G401 (cell line): ENCODE measurements around the gene AGER. TPM values are rescaled to one million over a fixed set of nuclear protein-coding genes. Genes with fewer than 3 reads are reported as not detected.
"Not testable (repeated sequence)": the region's sequence is repeated elsewhere in the genome, so short reads cannot be mapped to it uniquely, and the experiment has no call there.

Source experiments
- DNase-seq: peaks from one replicate; pipeline ENCODE4 v3.0.0-alpha.2; 2015; ENCODE audit warnings: low spot score
- in situ Hi-C: cut with HindIII; loops from 2 replicates; pipeline ENCODE4 v1.10.0; 2016; ENCODE audit warnings: low sequenced_read_pairs, mixed read lengths
- total RNA-seq: library from RNA; depleted of rRNA; stranded (reverse); fragments of >200 nt; shearing (Covaris generic); gene quantifications from 2 replicates; pipeline ENCODE4 v1.2.3, GENCODE V29; 2014

AGER gene
- total RNA-seq, 1 experiment from 2014 or later = 17.4 TPM

DNA sequence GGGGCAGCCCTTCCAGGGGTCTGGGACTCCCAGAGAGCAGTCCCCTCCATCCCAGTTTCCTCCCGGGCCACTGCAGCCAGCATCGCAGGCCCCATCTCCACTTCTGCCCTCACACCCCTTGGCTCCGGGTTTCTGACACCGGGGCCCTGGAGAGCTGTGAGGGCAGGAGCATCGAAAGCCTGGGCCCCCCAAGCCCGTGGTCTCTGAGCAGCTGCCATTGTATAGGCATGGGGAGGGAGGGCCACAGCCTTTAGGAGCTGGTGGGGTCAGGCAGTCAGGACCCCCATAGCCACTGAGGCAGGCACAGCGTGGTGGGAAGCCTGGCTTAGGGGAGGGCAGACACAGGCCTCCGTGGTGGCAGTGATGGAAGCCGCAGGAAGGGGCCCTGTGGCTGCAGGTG, 18.1 kb upstream of the AGER start:
- no peak for DNase-seq
- in situ Hi-C loops = no loop called here

DNA sequence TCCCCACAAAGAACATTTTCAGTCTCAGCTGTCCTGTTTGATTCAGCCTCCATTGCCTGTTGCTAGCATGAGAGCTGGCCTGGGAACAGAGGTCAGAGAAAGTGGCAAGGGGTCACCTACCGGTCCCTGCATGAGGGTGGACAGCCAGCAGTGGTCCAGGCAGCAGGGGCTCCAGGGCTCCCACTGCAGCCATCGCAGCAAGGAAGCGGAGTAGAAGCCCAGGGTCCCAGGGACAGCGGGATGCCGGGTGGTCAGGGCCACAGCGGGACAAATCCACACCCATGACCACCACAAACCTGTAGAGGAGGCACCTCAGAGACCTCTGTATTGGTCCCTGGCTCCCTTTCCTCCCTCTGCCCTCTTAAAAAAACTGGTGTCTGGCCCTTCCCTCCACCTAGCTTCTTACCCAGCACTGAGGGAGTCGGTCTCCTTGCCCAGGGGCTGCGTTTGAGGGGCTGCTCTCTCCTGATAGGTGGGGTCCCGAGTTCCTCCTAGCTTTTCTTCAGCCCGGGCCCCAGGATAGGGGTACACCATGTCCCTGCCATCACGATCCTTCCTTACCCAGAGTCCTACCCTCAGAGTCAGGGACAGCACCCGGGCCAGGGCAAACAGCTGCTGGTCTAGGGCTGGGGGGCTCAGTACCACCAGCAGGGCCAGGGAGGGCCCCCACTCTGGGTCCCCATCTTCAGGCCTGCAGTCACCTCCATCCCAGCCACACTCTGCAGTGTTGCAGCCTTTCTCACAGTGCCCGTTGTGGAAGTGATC, 16.8 kb upstream of the AGER start:
- DNase-seq = no peak
- in situ Hi-C loops = no loop called here

DNA sequence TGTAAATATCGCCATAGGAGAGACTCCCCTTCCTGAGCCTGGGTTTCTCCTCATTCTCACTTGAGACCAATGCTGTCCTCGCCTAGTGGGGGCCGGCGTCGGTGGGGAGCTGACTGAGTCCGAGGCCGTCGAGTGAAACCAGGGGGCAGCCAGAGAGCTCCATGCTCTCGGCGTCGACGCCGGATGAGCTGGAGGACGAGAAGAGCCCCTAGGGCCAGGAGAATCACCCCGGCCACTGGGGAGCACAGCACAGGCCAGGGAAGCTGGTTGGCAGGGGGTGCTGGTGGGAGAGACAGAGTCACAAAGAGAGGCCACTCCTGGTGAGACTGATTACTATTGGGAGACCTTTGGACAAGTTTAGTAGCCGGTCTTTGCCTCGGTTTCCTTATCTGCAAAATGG, 14.8 kb upstream of the AGER start:
- in situ Hi-C loops = no loop called here
- DNase-seq = no peak

DNA sequence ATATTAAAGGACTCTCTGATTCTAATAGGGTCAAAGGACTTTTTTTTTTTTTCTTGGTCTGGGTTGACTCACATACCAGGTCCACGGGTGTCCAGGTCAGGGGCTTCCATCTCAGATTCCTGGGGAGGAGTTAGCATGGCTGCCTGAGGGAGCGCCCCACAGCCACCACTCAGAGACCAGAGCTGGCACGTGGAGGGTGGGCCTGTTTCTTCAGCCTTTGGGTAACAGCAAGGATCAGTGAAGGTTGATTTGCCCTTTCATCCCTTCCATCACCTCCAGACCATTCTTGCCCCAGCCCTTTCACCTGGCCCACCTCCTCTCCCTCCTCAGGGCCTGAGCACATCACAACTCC, 14.3 kb upstream of the AGER start:
- in situ Hi-C loops = no loop called here
- DNase-seq = no peak

DNA sequence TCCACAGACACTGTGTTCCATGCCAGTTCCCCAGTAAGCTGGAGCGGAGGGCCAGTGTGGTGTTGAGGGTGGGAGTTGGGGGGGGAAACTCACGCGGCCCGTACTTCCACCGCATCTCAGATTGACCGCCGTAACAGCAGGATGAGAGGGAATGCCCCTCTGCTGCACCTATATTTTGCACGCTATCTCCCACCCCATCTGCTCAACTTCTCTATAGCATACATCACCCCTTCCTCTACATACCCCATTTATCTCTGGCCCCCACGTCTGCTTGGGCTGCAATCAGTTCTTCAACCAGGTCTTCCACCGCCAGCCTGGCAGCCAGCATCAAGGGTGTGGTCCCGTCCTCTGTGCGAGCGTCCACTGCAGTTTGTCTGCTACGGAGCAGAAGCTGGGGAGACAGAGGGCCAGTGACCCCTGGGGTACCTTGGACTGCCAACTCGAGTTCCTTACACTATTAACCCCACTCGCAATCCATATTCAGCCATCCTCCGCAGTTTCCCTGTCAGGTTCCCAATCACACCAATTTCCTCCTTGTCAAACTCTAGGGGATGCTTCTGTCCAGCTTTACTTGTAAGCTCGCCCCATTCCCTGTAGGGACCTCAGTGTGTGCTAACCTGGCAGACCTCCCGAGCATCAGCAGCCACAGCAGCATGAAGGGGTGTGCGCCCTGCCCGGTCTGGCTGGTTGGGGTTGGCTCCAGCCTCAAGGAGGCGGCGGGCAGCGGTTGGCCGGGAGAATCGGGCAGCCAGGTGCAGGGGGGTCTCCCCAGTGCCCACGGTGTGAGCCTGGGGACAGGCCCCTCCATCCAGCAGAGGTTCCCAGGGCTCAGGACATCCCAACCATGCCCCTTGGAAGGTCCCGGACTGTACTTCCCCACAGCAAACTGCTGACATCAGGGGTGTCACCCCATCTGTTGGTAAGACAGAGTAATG, 12.9 kb upstream of the AGER start:
- in situ Hi-C loops = no loop called here
- DNase-seq = no peak

DNA sequence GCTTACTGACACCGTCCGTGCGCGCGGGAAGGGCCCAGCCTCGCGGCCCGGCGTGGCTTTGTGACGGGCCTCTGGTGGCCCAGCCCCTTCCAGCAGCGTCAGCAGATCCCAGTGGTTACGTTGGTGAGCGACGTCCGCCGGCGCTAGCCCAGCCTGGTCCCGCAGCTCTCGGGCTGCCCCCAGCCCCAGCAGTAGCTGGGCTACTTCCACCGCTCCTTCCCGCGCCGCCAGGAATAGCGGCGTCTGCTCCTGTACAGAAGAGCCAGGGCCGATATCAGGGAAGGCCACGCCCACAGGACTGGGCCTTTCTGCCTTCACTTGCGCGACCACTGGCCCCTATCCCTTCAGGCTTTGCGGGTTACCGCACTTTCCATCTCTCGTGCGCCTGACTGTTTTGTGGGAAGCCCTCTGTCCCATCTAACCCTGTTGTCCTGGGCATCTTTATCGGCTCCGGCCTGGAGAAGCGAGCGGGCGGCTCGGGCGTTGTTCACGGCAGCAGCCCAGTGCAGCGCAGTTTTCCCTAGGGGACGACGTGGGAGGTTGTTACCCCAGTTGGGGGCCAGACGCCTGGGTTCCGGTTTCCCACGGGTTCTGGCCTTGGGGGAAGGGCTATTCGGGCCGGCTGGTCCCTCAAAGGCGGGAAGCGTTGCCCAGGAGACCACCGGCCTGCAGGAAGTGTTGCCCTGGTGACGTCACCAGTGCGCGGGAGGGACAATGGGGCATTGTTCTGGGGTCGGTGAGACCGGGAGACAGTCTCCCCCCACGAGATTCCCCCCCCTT, 12.0 kb upstream of the AGER start:
- peak; percentile 79 for DNase-seq
- in situ Hi-C loops = no loop called here

DNA sequence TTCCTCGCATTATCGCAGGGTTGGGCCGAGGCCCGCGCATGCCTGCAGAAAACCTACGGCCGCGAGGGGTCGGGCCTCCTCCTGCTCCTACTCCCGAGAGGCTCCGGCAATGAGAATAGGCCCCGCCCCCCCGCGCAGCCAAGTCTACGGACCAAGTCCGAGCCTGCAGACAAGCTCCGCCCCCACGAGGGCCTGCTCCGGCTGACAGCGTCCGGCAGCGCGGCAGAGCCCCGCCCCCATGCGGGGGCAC, 11.5 kb upstream of the AGER start:
- in situ Hi-C loops = no loop called here
- peak; percentile 100 for DNase-seq

DNA sequence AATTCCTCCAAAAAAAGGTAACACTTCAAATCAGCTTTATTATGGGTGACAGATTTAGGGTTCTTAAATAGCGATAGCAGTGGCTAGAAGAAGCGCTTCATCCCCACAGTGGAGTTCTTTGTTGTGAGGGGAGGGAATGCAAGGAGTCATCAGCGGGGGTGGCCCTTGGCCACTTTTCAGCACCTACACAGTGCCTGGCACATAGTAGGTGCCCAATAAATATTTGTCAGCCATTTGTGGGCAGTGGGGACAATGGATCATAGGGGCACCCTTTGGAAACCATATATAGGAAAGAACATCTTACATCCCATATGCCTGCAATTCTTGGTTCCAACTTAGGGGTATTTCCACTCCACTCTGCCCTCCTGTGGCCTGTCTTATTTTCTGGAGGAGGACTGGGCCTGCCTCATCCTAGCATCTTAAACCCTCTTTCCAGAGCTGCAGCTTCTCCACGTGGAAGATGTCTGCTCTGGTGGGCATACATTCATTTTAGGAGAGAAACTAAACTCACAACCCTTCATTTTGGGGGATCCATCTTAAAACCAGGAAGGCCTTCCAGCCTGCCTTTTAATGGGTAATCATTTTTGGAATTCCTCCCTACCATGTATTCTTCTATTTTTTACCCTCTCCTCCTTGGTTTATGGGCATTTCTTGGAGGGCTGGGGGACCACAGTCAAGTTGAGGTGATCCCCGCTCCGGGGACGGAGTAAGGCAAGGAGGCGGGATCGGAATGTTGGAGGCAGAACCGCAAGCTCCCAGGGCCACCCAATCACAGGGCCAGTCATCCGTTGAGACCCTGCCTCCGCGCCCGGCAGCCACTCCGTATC, 11.0 kb upstream of the AGER start:
- in situ Hi-C loops = no loop called here
- DNase-seq = peak; percentile 64

DNA sequence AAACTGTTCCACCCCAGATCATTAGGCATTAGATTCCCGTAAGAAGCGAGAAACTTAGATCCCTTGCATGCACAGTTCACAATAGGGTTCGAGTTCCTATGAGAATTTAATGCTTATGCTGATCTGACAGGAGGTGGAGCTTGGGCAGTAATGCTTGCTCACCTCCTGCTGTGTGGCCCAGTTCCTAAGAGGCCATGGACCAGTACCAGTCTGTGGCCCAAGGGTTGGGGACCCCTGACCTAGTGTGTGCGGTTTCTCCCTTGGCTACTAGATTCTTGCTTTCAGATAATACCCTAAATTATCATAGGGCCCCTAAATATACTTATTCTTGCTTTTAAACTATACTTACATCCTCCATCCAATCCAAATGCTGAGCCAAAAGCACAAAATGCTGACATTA, 10.3 kb upstream of the AGER start:
- in situ Hi-C loops = no loop called here
- DNase-seq = no peak

DNA sequence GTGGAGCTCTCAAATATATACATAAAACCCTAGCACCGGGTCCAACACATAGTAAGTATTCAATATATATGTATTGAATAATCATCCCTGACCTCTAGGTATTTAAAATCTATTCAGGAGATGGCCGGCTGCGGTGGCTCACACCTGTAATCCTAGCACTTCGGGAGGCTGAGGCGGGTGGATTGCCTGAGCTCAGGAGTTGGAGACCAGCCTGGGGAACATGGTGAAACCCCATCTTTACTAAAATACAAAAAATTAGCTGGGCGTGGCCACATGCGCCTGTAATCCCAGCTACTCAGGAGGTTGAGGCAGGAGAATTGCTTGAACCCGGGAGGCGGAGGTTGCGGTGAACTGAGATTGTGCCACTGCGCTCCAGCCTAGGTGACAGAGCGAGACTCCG, 9.0 kb upstream of the AGER start:
- DNase-seq, in situ Hi-C loops: not testable (repeated sequence)

DNA sequence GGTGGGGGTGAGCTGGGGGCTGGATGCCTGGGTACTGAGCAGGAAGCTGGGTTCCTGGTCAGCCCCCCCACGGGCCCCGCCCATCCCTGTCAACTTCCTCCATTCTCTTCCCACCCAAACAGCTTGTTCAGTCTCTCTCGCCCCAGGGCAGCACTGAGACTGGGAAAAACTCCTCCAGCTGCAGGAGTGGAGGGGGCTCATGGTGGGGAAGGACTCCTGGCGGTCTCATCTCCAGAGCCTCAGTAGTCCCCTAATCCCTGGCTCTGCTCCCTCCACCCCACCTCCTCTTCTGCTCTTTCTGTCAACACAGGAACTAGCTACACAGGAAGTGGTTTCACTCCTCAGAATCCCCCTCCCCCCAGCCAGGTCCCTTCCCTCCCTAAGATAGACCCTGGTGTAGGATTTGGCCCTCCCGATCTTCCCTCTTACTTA, 8.6 kb upstream of the AGER start, which contains the start of gene GPSM3:
TSS of gene GPSM3 (minus strand) at position 36 of the 432 bp plus-strand sequence. CDS start 130 bp downstream, outside the sequence.
- in situ Hi-C loops = no loop called here
- no peak for DNase-seq

DNA sequence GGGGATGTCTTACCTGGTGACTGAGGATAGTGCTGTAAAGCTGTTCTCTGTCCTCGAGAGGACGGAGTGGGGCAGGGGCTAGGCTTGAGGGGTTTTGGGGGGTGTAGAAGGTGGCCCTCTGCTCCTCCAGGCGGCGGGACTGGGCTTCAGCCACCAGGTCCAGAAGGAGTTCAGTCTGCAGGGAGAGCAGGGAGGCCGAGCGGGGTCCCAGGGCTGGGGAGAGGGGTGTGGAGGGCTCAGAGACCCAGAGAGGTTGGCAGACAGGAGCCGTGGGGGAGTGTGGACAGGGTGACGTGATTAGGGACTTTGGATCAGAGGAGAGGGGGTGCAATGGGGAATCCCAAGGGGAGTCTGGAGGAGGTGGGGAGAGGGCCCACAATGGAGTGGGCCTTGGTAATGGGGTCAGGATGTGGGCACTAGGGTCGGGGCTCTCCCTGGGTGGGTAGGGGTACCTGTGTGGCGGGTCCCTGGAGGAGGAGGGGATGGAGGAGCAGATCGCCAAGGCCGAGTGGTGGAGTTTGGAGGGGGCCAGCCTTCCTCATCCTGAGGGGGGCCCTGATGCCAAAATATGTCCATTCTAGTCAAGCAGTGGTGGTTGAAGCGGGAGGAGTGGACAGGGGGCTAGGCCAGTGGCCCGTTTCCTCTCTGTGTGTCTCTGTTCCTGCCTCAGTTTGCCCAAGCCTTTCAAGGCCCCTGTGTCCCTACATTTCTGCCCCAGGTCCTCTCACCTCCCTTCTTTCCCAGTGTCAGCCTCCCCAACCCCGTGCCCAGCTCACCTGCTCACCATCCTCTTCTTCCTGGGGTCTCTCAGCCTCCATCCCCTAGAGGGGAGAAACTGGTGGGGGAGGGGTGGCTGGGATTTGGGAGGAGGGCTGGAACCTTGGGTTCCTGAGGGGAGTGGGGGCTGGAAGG, 7.9 kb upstream of the AGER start:
- no peak for DNase-seq
- in situ Hi-C loops = no loop called here

DNA sequence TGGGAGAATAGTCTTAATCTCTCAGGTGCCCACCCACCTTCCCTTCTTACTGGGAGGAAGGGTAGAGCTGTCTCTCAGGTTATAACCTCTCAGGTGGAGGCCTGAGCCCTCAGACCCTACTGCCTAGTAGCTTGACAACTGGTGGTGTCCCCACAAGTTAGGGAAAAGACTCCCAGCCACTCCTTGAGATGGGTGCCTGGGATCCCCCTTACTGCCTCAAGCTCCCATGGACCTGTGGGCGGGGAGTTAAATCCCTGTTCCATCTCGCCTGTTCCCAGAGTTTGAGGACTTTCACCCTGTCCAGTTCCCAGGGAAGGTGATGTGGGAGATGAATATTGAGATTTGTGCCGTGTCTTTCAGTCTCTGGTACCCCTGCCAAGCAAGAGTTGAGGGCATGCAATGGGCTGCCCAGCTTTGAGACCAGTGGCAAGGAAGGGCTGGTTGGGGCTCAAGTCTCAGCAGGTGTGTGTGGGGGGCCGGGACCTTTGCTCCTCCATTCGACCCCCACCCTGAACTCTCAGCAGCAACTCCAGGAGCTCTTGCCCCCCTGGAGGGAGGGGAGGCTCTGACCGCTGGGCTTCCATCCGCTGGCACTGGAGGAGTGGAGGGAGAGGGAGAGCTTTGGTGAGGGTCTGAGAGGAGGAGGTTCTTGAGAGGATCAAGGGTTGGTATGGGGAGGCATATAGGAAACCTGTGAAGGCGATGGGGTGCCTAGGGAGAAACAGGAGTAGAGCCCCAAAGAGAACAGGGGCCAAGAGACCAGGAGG, 7.0 kb upstream of the AGER start:
- in situ Hi-C loops = no loop called here
- DNase-seq = no peak

DNA sequence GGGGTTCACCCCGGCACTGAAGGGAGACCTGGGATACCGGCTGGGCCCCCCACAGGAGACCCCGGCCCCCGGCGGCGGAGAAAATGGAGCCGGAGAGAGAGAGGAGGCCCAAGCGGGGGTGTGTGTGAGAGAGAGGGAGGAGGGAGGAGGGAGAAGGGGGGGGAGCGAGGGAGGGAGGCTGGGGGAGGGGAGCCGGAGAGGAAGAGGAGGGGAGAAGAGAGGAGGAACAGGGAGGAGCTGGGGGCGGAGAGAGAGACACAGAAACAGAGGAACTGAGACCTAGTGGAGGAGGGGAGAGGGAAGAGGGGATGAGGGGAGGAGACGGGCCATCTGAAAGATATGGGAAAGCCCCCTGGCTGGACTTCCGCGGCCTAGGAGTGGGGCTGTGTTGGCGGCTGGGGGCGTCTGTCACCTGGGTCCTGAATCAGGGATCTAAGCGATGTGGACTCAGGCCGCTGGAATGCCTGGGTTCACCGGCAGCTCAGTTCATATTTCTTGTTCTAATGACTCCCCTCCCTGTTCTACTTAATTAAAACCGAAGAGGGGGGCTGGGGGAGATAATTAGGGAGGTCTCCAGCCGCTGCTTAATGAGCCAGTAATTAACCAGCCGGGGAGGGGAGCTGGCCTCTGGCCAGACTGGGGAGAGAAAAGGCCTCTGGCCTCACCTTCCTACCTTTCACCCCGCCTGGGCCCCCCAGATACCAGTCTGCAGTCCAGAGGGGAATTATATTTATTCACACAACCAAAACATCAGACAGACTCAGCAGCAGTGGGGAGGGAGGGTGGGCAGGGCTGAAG, 6.2 kb upstream of the AGER start, which contains the start of gene PBX2:
TSS of gene PBX2 (minus strand) at position 149 of the 798 bp plus-strand sequence. CDS start 287 bp downstream, outside the sequence.
- DNase-seq = peak; percentile 97
- in situ Hi-C loops = no loop called here

DNA sequence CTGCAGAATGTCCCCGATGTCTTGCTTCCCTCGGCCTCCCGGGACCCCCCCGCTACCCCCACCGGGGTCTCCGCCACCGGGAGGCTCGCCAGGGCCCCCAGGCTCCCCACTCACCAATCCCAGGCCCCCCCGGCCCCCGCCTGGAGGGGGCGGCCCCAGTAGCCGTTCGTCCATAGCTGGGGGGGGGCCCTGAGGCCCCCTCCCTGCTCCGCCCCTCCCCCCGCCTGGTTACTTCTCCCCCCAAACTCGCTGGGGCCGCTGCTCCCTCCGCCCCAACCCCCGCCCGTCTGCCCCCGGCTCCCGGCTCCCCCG, 5.6 kb upstream of the AGER start:
- in situ Hi-C loops = no loop called here
- DNase-seq = no peak

DNA sequence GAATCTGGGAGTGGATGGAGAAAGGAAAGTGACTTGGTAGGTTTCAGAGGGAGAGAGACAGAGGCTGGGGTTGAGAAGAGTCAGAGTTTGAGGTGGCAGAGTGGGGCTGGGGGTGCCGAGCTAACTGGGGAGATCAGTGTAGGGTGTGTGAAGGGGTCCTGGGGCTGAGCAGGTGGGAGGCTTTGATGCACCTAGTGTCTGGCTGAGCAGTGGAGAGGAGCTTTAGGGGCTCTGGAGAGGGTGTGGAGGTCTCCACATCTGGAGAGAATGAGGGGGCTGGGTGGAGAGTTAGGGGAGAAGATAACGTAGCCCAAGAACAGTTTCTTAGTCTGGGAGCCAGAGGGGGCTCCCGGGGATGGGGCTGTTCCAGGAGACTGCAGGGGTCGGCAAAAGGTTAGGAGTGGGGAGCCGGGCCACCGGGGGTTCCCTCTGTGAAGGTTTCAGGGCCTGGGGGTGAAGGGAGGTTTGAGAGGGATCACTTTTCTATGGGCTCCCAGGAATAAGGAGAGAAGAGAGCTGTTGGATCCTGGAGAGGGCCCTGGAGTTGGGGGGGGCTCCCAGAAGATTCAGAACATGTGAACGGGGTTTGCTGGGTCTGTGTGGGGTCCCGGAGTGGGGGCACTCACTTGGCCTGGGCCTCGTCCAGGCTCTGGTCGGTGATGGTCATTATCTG, 5.2 kb upstream of the AGER start:
- peak; percentile 23 for DNase-seq
- in situ Hi-C loops = no loop called here
